Esophagus muscularis mucosa (tissue), 4 donors: ENCODE measurements around the gene ASTL. TPM values are rescaled to one million over a fixed set of nuclear protein-coding genes. Genes with fewer than 3 reads are reported as not detected.

Experiments
- DNase-seq: peaks from one replicate; pipeline ENCODE4 v3.0.0-alpha.2; 2017; ENCODE audit errors: extremely low spot score
- H3K27ac ChIP-seq, 4 donors: fragments of 200-600 bp; sonication (generic); replicated peaks in 1 of 4; 1 replicate in 3 of 4; 2 replicates in 1 of 4; pipeline ENCODE4 v1.5.1; 2016 to 2019; ENCODE audit warnings: mild to moderate bottlenecking in 1 of 4
- H3K27me3 ChIP-seq, 4 donors: fragments of 200-600 bp; sonication (generic); one replicate each; pipeline versions ENCODE4 v1.5.1 to v1.6.0; 2016 to 2019
- H3K36me3 ChIP-seq, 4 donors: fragments of 200-600 bp; sonication (generic); one replicate each; pipeline ENCODE4 v1.5.1; 2016 to 2019
- H3K4me1 ChIP-seq, 4 donors: fragments of 200-600 bp; sonication (generic); one replicate each; pipeline ENCODE4 v1.5.1; 2016 to 2019
- H3K4me3 ChIP-seq, 4 donors: fragments of 200-600 bp; sonication (generic); 1 replicate in 2 of 4; 2 replicates in 2 of 4; pipeline ENCODE4 v1.5.1; 2016 to 2019; ENCODE audit warnings: mild to moderate bottlenecking in 4 of 4, moderate library complexity in 1 of 4
- H3K9me3 ChIP-seq, 4 donors: fragments of 200-600 bp; sonication (generic); 1 replicate in 3 of 4; 2 replicates in 1 of 4; pipeline ENCODE4 v1.5.1; 2016 to 2019
- CTCF ChIP-seq, 3 experiments: fragments of 200-600 bp in 2 of 3; fragments of 450-650 bp in 1 of 3; sonication (generic) in 2 of 3; IDR thresholded peaks; one replicate each; pipeline ENCODE4 v1.5.1; 2017 to 2019; ENCODE audit warnings: antibody characterized with exemption in 3 of 3, mild to moderate bottlenecking in 2 of 3, moderate library complexity in 1 of 3
- EP300 ChIP-seq: sonication (generic); formaldehyde crosslinking; IDR thresholded peaks from one replicate; pipeline ENCODE4 v1.6.1; 2017; ENCODE audit warnings: antibody characterized with exemption
- POLR2A ChIP-seq: fragments of 450-650 bp; IDR thresholded peaks from one replicate; pipeline ENCODE4 v1.6.1; 2017; ENCODE audit warnings: antibody characterized with exemption, moderate library complexity, mild to moderate bottlenecking, low read depth
- POLR2AphosphoS5 ChIP-seq, 2 donors: sonication (generic); formaldehyde crosslinking; IDR thresholded peaks; one replicate each; pipeline ENCODE4 v1.6.1; 2017; ENCODE audit warnings: antibody characterized with exemption in 2 of 2
- whole genome bisulfite sequencing: methylation state at CpG from one replicate; pipeline ENCODE4 v1.1.5; 2018; 5-methylcytosine and 5-hydroxymethylcytosine counted together
- intact Hi-C: fragments of 100-400 bp; cut with DNase I; formaldehyde crosslinking; loops from one replicate; pipeline ENCODE4 v1.15.1; 2023
- total RNA-seq, 4 donors: library from RNA; depleted of rRNA; stranded (reverse); fragments of >200 nt; gene quantifications; one replicate each; pipeline versions ENCODE4 v1.1.0 to v1.2.1, GENCODE V29; 2016

The ASTL gene
- total RNA-seq, 4 donors from 2014 or later: not detected

GRCh38 chr2:96140941-96141623, 2.8 kb upstream of the ASTL start:
- intact Hi-C loops: no loop called here
- H3K4me3 ChIP-seq: no peak overlapping the region
- peaks cover 0 to 24% (median 0%) of the 10 kb centered on the region in 4 donors for H3K27me3 ChIP-seq
- no peaks in the 10 kb centered on the region for H3K9me3 ChIP-seq
- H3K27ac ChIP-seq: no peak overlapping the region
- 89% methylated on average over 12 of the region's 13 CpGs for WGBS
- no peaks in the 10 kb centered on the region for H3K36me3 ChIP-seq
- no peak for DNase-seq
- peaks cover 16 to 23% (median 21%) of the 10 kb centered on the region in 4 donors for H3K4me1 ChIP-seq
- TF ChIP-seq EP300 (no peak), POLR2A (no peak), POLR2AphosphoS5 (IDR thresholded peaks at IDR 0.05) (no peak), CTCF (IDR thresholded peaks at IDR 0.05) (no peak)

GRCh38 chr2:96139181-96139758, 968 bp upstream of the ASTL start:
- no peaks in the 10 kb centered on the region for H3K9me3 ChIP-seq
- intact Hi-C loops: loop anchor here (2.0 to 10.0 kb wide), 2 partner anchors 36 to 366 kb away; partner anchors contain the start of gene NEURL3

GRCh38 chr2:96137321-96138178, 752 bp downstream of the ASTL start:
- intact Hi-C loops: loop anchor here (2.0 to 10.0 kb wide), 2 partner anchors 37 to 367 kb away; partner anchors contain the start of gene NEURL3

More at GRCh38 chr2:96139181-96139758, 968 bp upstream of the ASTL start:
- TF ChIP-seq CTCF (IDR thresholded peaks at IDR 0.05) (no peak), EP300 (no peak), POLR2A (no peak), POLR2AphosphoS5 (IDR thresholded peaks at IDR 0.05) (no peak)
- 85% methylated on average over 5 of the region's 7 CpGs for WGBS
- Histone ChIP-seq H3K4me3 (no peak overlapping the region), H3K27me3 (peaks cover 0 to 40% (median 0%) of the 10 kb centered on the region in 4 donors), H3K4me1 (peaks cover 2 to 5% (median 3%) of the 10 kb centered on the region in 4 donors), H3K27ac (no peak overlapping the region), H3K36me3 (no peaks in the 10 kb centered on the region)
- DNase-seq: no peak

More at GRCh38 chr2:96137321-96138178, 752 bp downstream of the ASTL start:
- Histone ChIP-seq H3K27me3 (peaks cover 0 to 50% (median 0%) of the 10 kb centered on the region in 4 donors), H3K4me3 (no peak overlapping the region), H3K36me3 (no peaks in the 10 kb centered on the region), H3K9me3 (no peaks in the 10 kb centered on the region), H3K4me1 (no peaks in the 10 kb centered on the region), H3K27ac (no peak overlapping the region)
- WGBS: 91% methylated on average over 9 of the region's 15 CpGs
- TF ChIP-seq POLR2A (no peak), POLR2AphosphoS5 (IDR thresholded peaks at IDR 0.05) (no peak), EP300 (no peak), CTCF (IDR thresholded peaks at IDR 0.05) (no peak)
- DNase-seq: no peak
